HUDEP-2 (cell line): Measurements from ENCODE around the gene SOAT2.
"Not testable (repeated sequence)": the region's sequence is repeated elsewhere in the genome, so short reads cannot be mapped to it uniquely, and the experiment has no call there.

Experiments
- DNase-seq, 76 experiments: peaks; one replicate each; lab custom pipeline; 2025; ENCODE audit not compliant: unreplicated experiment in 76 of 76; lab: John Stamatoyannopoulos, UW

Gene SOAT2

GRCh38 chr12:53079226-53080117 lies 23.8 kb upstream of the SOAT2 start, which contains the start of gene SPRYD3:
Gene SPRYD3 (minus strand): TSS chr12:53079390. CDS start chr12:53079333, 57 bp downstream.
- DNase-seq, result peak; percentile 59 to 98 (median 92)

- DNase-seq, result no peak
Measured at GRCh38 chr12:53082637-53083175, 20.6 kb upstream of the SOAT2 start.

GRCh38 chr12:53086361-53086760 lies 16.9 kb upstream of the SOAT2 start:
- no peak for DNase-seq

- no peak for DNase-seq
Measured at GRCh38 chr12:53090105-53090504, 13.2 kb upstream of the SOAT2 start.

GRCh38 chr12:53090554-53090953 lies 12.7 kb upstream of the SOAT2 start:
- DNase-seq, result no peak

GRCh38 chr12:53091756-53092155 lies 11.5 kb upstream of the SOAT2 start:
- DNase-seq, result no peak

GRCh38 chr12:53093777-53094393 lies 9.4 kb upstream of the SOAT2 start:
- DNase-seq, result no peak

GRCh38 chr12:53094394-53094787 lies 8.9 kb upstream of the SOAT2 start:
- DNase-seq, result no peak

GRCh38 chr12:53094796-53095595 lies 8.3 kb upstream of the SOAT2 start:
- DNase-seq, result not testable (repeated sequence)

GRCh38 chr12:53095596-53095895 lies 7.7 kb upstream of the SOAT2 start:
- DNase-seq, result not testable (repeated sequence)

GRCh38 chr12:53096089-53096741 lies 7.1 kb upstream of the SOAT2 start:
- DNase-seq, result no peak

GRCh38 chr12:53096759-53097158 lies 6.5 kb upstream of the SOAT2 start:
- DNase-seq, result no peak

GRCh38 chr12:53097207-53097563 lies 6.1 kb upstream of the SOAT2 start:
- no peak for DNase-seq

GRCh38 chr12:53097564-53098353 lies 5.5 kb upstream of the SOAT2 start, which contains the start of gene IGFBP6:
Gene IGFBP6 (plus strand): TSS chr12:53097667. CDS start chr12:53097718, 51 bp downstream.
- peak in 19 of 76 experiments; percentile 2 to 53 (median 16) for DNase-seq

- no peak for DNase-seq
Measured at GRCh38 chr12:53098354-53098981, 4.8 kb upstream of the SOAT2 start.

GRCh38 chr12:53099071-53099882 lies 4.0 kb upstream of the SOAT2 start:
- peak in 66 of 76 experiments; percentile 12 to 80 (median 53) for DNase-seq

- DNase-seq, result no peak
Measured at GRCh38 chr12:53100466-53101151, 2.7 kb upstream of the SOAT2 start.

GRCh38 chr12:53101266-53101665 lies 2.0 kb upstream of the SOAT2 start:
- DNase-seq, result no peak
